GM12878 (cell line): ENCODE data around the gene SPTLC3. TPM values are rescaled to one million over a fixed set of nuclear protein-coding genes. Genes with fewer than 3 reads are reported as not detected.

ENCODE experiments used
- CBX3 ChIP-seq: fragments of 200-600 bp; sonication (generic); IDR thresholded peaks from 2 replicates; pipeline ENCODE4 v1.6.1; 2016; ENCODE audit warnings: low read depth, borderline replicate concordance
- CBX5 ChIP-seq: sonication (generic); IDR thresholded peaks from 2 replicates; pipeline ENCODE4 v1.6.1; 2016; ENCODE audit warnings: low read depth, moderate library complexity, mild to moderate bottlenecking, inconsistent platforms
- POU2F2 ChIP-seq: IDR thresholded peaks from 3 replicates; pipeline ENCODE4 v1.6.1; 2011; ENCODE audit warnings: low read depth, mild to moderate bottlenecking, low read length, borderline replicate concordance
- RAD21 ChIP-seq: IDR thresholded peaks from 2 replicates; pipeline ENCODE4 v1.6.1; 2011; ENCODE audit warnings: mild to moderate bottlenecking, low read depth, low read length, moderate library complexity; ENCODE audit not compliant: insufficient read depth
- RB1 ChIP-seq: fragments of 450-650 bp; formaldehyde crosslinking; IDR thresholded peaks from 2 replicates; pipeline ENCODE4 v1.6.1; 2017; ENCODE audit warnings: mild to moderate bottlenecking, borderline replicate concordance
- SIN3A ChIP-seq: IDR thresholded peaks from 2 replicates; pipeline ENCODE4 v1.6.1; 2012; ENCODE audit warnings: low read depth, low read length, improper control_type of control experiment
- TARDBP ChIP-seq: IDR thresholded peaks from 2 replicates; pipeline ENCODE4 v1.6.1; 2016; ENCODE audit warnings: borderline replicate concordance
- TBL1XR1 ChIP-seq: IDR thresholded peaks from 2 replicates; pipeline ENCODE4 v1.6.1; 2012; ENCODE audit warnings: low read depth, low read length, improper control_type of control experiment
- polyA plus RNA-seq, 11 experiments: library from polyadenylated mRNA; depleted of rRNA in 4 of 11; unstranded in 6 of 11; stranded (reverse) in 5 of 11; fragments of >200 nt; fragmentation: Nextera tagmentation in 4 of 11; fragmentation: Illumina TruSeq in 1 of 11; extraction: Ambion mirVana in 4 of 11; extraction: Trizol in 1 of 11; gene quantifications; 1 replicate in 1 of 11; 2 replicates in 10 of 11; pipeline versions ENCODE4 v1.2.1 to v1.2.3, GENCODE V29; 2011 to 2016; ENCODE audit warnings: inconsistent platforms in 2 of 11, missing spikeins in 2 of 11, low read depth in 1 of 11
- total RNA-seq, 4 experiments: library from RNA; depleted of rRNA in 3 of 4; stranded (reverse); fragments of >200 nt in 3 of 4; fragmentation: Illumina TruSeq in 1 of 4; extraction: Trizol in 1 of 4; gene quantifications; 2 replicates each; pipeline versions ENCODE4 v1.2.1 to v1.2.3, GENCODE V29; 2013 to 2021
- TF ChIP-seq, protein P1 (sequence below): IDR thresholded peaks from 2 replicates; pipeline ENCODE4 v1.6.1; 2012; ENCODE audit warnings: improper control_type of control experiment, low read depth, low read length; ENCODE audit not compliant: insufficient replicate concordance
- TF ChIP-seq, protein P2 (sequence below), 3 experiments: IDR thresholded peaks in 2 of 3; conservative IDR thresholded peaks in 1 of 3; 2 replicates each; pipeline ENCODE4 v1.5.1; 2011; ENCODE audit warnings: low read depth in 3 of 3, low read length in 3 of 3, mild to moderate bottlenecking in 3 of 3, control low read depth in 2 of 3, moderate library complexity in 2 of 3, inconsistent platforms in 1 of 3, mixed read lengths in 1 of 3; ENCODE audit not compliant: control insufficient read depth in 2 of 3, insufficient read depth in 1 of 3; ENCODE audit errors: extremely low read depth in 1 of 3

SPTLC3 gene
- total and polyA plus RNA-seq, 10 of the 15 experiments (the other 5 are each of a cell fraction or from before 2014, with no cell fraction given): 0.04 to 0.29 (median 0.06) TPM; not detected in 7

DNA sequence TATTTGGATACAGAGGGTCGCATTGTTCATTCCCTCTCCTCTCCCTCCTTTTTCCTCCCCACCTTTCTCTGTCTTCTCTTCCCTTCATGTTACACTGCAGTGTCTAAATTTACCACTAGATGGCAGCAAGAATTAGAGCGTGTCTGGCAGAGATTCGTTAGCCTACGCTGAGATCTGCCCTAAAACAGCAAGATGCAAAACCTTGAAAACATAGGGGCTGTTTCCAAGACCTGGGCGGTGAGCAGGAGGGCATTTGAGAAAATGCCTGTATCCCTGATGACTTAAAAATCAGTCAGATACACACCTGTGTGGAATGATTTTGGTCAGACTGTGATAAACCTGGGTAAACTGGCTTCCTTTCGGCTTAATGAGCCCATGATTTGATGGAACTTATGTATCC lies 110.8 kb downstream of the SPTLC3 start (continued):
- TF ChIP-seq, protein P1, sequence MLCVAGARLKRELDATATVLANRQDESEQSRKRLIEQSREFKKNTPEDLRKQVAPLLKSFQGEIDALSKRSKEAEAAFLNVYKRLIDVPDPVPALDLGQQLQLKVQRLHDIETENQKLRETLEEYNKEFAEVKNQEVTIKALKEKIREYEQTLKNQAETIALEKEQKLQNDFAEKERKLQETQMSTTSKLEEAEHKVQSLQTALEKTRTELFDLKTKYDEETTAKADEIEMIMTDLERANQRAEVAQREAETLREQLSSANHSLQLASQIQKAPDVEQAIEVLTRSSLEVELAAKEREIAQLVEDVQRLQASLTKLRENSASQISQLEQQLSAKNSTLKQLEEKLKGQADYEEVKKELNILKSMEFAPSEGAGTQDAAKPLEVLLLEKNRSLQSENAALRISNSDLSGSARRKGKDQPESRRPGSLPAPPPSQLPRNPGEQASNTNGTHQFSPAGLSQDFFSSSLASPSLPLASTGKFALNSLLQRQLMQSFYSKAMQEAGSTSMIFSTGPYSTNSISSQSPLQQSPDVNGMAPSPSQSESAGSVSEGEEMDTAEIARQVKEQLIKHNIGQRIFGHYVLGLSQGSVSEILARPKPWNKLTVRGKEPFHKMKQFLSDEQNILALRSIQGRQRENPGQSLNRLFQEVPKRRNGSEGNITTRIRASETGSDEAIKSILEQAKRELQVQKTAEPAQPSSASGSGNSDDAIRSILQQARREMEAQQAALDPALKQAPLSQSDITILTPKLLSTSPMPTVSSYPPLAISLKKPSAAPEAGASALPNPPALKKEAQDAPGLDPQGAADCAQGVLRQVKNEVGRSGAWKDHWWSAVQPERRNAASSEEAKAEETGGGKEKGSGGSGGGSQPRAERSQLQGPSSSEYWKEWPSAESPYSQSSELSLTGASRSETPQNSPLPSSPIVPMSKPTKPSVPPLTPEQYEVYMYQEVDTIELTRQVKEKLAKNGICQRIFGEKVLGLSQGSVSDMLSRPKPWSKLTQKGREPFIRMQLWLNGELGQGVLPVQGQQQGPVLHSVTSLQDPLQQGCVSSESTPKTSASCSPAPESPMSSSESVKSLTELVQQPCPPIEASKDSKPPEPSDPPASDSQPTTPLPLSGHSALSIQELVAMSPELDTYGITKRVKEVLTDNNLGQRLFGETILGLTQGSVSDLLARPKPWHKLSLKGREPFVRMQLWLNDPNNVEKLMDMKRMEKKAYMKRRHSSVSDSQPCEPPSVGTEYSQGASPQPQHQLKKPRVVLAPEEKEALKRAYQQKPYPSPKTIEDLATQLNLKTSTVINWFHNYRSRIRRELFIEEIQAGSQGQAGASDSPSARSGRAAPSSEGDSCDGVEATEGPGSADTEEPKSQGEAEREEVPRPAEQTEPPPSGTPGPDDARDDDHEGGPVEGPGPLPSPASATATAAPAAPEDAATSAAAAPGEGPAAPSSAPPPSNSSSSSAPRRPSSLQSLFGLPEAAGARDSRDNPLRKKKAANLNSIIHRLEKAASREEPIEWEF: no peak
- no peak for TF ChIP-seq CBX5
- TF ChIP-seq TARDBP: no peak
- TF ChIP-seq RB1: peak; percentile 50; the same call in 1 of the 2 replicates
- TF ChIP-seq POU2F2: no peak
- no peak for TF ChIP-seq SIN3A
- TF ChIP-seq RAD21: peak; percentile 95
- no peak for TF ChIP-seq CBX3
- no peak for TF ChIP-seq TBL1XR1
- TF ChIP-seq, protein P2, sequence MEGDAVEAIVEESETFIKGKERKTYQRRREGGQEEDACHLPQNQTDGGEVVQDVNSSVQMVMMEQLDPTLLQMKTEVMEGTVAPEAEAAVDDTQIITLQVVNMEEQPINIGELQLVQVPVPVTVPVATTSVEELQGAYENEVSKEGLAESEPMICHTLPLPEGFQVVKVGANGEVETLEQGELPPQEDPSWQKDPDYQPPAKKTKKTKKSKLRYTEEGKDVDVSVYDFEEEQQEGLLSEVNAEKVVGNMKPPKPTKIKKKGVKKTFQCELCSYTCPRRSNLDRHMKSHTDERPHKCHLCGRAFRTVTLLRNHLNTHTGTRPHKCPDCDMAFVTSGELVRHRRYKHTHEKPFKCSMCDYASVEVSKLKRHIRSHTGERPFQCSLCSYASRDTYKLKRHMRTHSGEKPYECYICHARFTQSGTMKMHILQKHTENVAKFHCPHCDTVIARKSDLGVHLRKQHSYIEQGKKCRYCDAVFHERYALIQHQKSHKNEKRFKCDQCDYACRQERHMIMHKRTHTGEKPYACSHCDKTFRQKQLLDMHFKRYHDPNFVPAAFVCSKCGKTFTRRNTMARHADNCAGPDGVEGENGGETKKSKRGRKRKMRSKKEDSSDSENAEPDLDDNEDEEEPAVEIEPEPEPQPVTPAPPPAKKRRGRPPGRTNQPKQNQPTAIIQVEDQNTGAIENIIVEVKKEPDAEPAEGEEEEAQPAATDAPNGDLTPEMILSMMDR (IDR thresholded peaks at IDR 0.05 in 2 of 3, conservative IDR thresholded peaks at IDR 0.05 in 1 of 3; ENCODE audit: control insufficient read depth in 2 of 3, extremely low read depth in 1 of 3, insufficient read depth in 1 of 3, low read depth in 3 of 3, low read length in 3 of 3): peak; percentile 78 to 93 (median 81)
